ENCODE measurements around the gene CASKIN2.
A peak's percentile ranks its signal among the peaks of the same experiment; 100 is the strongest.

Gene CASKIN2

DNA sequence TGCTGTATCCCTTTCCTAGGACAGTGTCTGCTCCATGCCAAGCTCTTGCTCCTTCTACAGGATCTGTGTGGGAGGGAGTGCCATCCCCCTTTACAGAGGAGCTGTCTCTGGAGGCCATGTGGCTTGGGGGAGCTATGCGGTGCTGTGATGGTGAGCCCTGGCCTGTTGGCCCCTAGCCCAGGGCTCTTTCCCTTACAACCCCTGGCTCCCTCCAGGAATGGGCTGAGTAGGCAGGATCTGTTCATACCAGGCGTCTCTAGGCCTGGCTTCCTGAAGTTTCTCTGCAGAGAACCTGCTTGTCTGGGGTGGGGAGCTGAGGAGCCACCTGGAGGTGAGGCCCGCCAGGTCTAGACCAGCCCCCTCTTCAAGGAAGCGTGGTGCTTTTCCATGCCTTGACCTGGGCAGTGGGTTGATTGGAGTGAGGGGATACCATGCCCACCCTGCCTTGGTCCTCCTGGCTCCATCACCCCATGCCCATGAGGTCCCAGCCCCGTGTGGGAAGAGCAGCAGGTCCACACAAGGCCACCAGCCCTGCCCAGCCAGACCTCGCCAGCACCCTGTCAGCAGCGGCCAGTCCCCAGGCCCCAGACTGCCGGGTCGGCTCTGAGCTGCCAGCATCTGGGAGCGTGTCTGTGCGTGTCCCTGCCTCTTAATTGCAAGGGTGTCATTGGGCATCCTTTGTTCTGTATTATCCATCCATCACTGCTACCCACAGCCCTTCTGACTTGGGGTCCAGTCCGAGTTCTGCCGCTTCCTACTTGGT, 24.8 kb upstream of the CASKIN2 start:
- no peak overlapping the region for H3K4me3 ChIP-seq (replicated peaks in 1 of 2; ENCODE audit: low read depth in 2 of 2, low read length in 2 of 2)
- peak in 1 of 2 donors; percentile 19 for DNase-seq (ENCODE audit: low read depth in 2 of 2)
- TF ChIP-seq, protein P1, sequence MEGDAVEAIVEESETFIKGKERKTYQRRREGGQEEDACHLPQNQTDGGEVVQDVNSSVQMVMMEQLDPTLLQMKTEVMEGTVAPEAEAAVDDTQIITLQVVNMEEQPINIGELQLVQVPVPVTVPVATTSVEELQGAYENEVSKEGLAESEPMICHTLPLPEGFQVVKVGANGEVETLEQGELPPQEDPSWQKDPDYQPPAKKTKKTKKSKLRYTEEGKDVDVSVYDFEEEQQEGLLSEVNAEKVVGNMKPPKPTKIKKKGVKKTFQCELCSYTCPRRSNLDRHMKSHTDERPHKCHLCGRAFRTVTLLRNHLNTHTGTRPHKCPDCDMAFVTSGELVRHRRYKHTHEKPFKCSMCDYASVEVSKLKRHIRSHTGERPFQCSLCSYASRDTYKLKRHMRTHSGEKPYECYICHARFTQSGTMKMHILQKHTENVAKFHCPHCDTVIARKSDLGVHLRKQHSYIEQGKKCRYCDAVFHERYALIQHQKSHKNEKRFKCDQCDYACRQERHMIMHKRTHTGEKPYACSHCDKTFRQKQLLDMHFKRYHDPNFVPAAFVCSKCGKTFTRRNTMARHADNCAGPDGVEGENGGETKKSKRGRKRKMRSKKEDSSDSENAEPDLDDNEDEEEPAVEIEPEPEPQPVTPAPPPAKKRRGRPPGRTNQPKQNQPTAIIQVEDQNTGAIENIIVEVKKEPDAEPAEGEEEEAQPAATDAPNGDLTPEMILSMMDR (IDR thresholded peaks at IDR 0.05; ENCODE audit: low read depth, low read length) = no peak

DNA sequence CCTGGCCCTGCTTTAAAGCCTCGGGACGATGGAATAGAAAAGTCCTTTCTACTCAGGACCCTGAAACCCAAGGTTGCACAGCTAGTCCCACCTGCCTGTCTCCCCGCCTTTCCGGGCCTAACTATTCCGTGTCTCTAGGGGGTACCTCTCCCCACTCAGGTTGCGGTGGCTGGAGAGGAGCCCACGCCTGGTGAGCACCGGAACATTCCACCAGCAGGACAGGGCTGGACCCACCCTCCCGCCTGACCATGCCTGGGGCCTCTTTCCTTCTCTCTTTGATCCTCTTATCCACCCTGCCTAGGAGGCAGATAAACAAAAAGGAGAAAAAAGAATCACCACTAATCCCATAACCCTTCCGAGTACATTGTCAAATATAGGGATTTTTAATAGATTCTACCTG, 21.0 kb upstream of the CASKIN2 start:
- TF ChIP-seq, protein P1 (IDR thresholded peaks at IDR 0.05; ENCODE audit: low read depth, low read length) = no peak
- H3K4me3 ChIP-seq (replicated peaks in 1 of 2; ENCODE audit: low read depth in 2 of 2, low read length in 2 of 2) = no peak overlapping the region
- no peak for DNase-seq (ENCODE audit: low read depth in 2 of 2)

DNA sequence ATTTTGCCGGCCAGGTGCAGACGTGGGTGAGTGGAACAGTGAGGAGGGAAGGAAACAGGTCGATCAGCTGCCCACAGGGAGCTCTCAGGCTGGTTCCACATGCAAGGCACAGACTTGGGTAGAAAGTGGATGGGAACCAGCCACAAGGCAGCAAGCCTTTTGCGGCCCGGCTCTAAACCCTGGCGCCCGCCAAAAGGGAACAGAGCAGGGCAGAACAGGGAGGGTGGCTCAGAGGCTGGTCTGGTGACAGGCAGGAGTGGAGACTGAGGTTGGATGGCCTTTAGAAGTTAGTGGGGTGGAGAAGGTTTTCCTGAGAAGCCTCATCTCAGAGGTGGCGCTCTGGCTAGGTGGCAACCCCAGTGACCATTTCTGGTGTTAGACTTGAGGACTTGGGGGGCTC, 20.5 kb upstream of the CASKIN2 start:
- TF ChIP-seq, protein P1 (IDR thresholded peaks at IDR 0.05; ENCODE audit: low read depth, low read length) = no peak
- no peak overlapping the region for H3K4me3 ChIP-seq (replicated peaks in 1 of 2; ENCODE audit: low read depth in 2 of 2, low read length in 2 of 2)
- DNase-seq (ENCODE audit: low read depth in 2 of 2) = no peak

DNA sequence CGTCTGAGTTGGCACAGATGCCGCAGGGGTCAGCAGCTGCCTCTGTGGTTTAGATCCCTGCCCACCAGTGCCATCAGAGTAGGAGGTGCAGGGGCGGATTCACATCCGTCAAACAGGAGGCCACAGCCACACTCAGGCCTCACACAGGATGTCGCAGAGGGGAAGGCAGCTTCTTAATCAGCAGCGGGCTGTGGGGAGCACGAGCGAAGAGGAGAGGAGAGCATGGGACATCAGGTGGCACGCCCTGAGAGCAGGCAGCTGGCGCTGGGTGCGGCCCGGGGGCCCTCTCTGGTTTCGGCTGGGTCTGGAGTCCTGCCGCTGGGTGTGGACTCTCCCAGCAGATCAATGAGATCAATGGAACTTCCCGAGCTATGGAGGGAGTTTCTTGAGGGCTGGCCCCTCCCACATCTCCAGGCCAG, 19.8 kb upstream of the CASKIN2 start:
- TF ChIP-seq, protein P1 (IDR thresholded peaks at IDR 0.05; ENCODE audit: low read depth, low read length) = no peak
- no peak for DNase-seq (ENCODE audit: low read depth in 2 of 2)
- H3K4me3 ChIP-seq (replicated peaks in 1 of 2; ENCODE audit: low read depth in 2 of 2, low read length in 2 of 2) = no peak overlapping the region

DNA sequence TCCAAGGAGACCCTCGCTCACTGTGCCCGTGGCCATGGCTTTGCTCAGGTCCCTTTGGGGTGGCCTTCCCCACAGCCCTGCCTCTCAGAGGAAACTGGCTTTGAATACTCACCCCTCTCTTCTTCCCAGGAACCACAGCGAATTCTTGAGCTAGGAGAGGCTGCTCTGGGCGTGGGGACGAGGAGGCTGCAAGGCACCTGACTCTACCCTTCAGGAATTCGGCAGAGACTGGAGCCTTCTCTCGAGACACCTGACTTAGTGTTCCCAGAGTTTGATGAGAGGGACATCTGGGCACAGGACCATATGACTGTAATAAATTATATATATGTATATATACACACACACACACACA, 16.4 kb upstream of the CASKIN2 start:
- no peak overlapping the region for H3K4me3 ChIP-seq (replicated peaks in 1 of 2; ENCODE audit: low read depth in 2 of 2, low read length in 2 of 2)
- DNase-seq (ENCODE audit: low read depth in 2 of 2) = no peak
- TF ChIP-seq, protein P1 (IDR thresholded peaks at IDR 0.05; ENCODE audit: low read depth, low read length) = no peak

DNA sequence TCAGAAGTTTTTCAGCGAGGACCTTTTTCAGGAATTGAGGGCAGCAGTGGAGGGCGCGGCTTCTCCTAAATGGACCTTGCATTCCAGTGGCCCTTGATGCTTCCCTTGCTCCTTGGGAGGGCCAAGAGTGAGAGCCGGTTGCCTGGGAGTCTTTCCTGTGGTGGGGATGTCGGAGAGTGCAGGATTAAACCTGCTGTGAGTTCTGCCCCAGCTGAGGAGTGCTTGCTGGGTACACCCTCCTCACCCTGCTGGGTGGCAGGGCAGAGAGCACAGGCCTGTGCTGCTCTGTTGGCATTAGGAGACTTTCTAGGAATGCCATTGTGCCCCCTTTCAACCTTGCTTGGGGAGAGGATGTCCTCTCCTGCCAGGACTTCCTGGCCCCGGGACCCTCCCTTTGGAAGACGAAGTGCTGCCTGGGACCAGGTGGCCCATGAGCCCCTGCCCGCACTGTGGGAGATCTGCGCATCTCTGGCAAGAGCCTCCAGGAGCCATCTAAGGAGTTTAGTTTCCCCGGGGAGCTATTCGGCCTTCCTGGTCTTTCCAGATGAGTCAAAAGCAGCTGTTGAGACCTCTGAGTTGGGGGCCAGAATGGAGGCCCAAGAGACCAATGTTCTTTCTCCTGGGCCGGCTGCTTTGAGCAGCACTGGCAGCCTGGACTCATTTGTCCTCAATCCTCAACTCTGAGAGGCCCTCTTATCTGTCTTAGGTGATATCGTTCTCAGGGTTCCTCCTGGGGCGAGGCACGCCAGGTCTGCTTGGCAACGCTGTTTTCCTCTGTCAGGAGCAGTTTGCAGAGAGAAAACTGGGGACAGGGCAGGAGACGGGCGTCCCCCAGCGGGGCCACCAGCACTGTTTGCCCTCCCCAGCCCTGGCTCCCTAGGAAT, 15.7 kb upstream of the CASKIN2 start:
- TF ChIP-seq, protein P1 (IDR thresholded peaks at IDR 0.05; ENCODE audit: low read depth, low read length) = no peak
- no peak for DNase-seq (ENCODE audit: low read depth in 2 of 2)
- H3K4me3 ChIP-seq (replicated peaks in 1 of 2; ENCODE audit: low read depth in 2 of 2, low read length in 2 of 2) = no peak overlapping the region
